ENCODE measurements around the gene HSPA9.

HSPA9 gene
- total RNA-seq = 362 to 543 reads per million in 2 donors

DNA sequence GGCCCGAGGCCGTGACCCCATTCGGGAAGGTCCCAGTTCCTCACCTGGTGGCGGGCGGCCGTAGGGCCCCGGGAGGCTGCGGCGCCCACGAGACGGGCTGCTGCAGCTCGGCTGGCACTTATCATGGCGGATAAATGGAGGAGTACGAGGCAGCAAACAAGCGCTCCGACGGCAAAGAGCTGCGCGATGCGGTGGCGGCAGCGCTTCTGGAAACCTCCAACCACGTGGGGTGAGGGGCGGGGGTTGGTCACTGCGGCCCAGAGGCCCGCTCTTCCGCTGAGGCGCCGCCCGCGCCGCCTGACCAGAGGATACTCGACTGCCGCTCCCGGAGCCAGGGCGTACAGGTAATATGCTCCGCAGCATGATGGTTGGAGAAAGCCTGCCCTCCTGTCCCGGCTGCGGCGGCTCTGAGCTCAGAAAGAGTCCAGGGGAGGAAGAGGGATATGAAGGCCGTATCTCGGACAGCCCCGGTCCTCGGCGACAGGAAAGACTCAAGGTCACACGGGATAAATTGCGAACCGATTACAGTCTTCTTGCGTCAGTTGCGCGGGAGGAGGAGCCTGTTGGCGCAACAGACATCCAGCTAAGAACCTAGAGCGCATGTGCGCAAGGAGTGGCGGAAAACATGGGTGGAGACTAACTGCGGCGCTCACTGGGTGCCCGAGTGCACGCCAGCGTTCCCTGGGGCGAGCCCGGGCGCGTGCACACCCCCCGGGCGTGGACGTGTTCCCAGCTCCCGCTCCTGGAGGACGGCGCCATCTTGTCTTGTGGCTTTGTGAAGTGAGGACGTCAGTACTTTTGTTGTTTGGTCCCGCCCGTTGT, at the start of gene HSPA9:
TSS of gene HSPA9 (minus strand) at position 208 of the 822 bp plus-strand sequence. CDS start at position 125, 83 bp downstream.
- DNase-seq = peak; percentile 90

DNA sequence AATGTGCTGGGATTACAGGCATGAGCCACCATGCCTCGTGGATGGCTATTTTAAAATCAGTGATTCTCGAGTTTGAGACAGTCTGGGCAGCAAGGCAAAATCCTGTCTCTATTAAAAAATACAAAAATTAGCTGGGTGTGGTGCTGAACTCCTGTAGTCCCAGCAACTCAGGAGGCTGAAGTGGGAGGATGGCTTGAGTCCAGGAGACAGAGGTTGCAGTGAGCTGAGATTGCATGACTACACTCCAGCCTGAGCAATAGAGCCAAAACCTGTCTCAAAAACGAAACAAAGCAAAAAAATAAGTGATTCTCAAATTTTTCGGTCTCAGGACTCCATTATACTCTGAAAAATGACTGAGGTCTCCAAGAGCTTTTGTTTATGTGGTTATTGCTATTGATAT, 47.9 kb upstream of the HSPA9 start:
- no peak for DNase-seq

DNA sequence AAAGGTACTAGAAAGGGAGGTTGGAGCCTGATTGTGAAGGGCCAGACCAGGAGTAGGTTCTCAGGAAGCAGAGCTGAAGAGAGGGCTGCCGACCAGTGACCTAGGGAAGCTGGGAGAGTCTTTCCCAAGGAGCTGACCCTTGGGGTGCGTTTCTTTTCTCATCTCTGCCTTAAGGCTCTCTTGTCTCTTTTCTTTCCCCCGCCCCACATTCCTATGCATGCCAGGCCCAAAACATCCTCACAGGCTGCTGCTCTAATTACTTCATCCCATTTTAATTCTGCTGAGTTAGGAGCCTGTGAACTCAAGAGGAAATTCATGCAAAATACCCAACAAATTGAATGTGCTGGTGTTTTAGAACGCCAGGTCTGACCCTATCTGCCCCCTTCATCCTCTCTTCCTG, 46.9 kb upstream of the HSPA9 start:
- DNase-seq = no peak

DNA sequence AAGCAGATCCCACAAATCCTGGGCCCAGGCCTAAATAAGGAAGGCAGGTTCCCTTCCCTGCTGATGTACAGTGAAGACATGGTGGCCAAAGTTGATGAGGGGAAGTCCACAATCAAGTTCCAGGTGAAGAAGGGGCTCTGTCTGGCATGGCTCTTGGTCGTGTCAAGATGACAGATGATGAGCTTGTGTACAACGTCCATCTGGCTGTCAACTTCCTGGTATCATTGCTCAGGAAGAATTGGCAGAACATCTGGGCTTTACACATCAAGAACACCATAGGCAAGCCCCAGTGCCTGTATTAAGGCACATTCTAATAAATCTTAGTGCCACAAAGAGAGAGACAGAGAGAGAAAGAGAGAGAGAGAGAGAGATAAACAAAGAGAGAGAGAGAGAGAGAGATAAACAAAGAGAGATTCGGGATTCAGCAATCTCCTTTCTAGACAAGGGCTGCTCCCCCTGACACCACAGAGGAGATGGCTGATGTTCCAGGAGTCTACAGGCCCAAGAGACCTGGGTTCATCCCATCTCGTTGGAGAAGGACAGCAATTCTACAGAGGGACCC, 45.5 kb upstream of the HSPA9 start:
- DNase-seq = no peak

DNA sequence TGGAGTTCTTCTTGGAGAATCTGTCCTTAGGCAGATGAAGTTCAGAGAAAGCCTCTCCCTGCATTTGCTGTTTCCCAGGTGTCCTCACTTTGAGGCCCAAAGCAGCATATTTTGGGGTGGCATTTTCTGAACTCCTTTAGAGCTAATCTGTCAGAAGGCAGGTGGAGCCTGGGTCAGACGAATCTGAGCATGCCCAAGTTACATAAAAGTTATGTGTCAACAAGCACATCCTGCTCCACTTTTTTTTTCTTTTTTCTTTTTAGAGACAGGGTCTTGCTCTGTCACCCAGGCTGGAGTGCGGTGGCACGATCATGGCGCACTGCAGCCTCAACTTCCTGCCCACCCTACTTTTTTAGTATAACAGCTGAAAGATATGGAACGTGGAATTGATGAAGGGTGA, 41.3 kb upstream of the HSPA9 start:
- DNase-seq = no peak

DNA sequence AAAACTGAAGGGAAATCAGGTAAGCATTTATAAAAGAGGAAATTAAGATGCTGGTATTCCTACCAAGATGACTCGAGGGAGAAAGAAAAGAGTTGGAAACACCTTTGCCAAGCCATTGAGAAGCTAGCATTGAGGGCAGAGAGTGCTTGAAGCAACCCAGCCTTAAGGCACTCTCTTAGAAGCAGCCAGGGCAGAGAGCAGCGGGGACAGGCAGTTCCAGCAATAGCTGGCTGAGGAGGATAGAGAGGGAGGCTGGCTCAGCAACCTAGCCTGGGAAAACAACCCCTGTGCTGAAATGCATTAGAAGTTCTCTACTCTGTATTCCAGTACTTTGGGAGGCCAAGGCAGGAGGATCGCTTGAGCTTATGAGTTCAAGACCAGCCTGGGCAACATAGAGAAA, 40.3 kb upstream of the HSPA9 start:
- DNase-seq = no peak

DNA sequence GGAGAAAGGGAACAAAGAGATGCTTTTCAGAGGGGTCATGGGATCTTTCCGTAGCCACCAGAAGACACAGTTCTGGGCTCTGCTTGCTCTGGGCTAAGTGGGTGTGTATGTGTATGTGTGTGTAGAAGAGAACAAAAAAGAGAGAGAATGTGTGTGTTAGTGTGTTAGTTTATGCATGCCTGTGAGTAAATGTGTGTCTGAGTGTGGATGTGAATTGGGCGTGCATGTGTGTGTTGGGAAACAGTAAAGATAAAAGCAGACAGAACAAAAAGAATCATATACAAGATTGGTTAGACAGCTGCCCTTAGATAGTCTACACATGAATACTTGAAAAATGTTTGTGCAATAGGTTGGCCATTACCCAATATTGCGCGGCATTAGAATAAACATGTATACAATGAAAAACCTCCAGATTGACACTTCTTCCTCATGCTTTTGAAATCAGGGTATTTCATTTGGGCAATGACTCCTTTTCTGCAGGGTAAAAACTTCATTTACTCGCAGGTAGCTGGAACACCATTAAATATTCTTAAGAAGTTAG, 36.5 kb upstream of the HSPA9 start:
- no peak for DNase-seq

DNA sequence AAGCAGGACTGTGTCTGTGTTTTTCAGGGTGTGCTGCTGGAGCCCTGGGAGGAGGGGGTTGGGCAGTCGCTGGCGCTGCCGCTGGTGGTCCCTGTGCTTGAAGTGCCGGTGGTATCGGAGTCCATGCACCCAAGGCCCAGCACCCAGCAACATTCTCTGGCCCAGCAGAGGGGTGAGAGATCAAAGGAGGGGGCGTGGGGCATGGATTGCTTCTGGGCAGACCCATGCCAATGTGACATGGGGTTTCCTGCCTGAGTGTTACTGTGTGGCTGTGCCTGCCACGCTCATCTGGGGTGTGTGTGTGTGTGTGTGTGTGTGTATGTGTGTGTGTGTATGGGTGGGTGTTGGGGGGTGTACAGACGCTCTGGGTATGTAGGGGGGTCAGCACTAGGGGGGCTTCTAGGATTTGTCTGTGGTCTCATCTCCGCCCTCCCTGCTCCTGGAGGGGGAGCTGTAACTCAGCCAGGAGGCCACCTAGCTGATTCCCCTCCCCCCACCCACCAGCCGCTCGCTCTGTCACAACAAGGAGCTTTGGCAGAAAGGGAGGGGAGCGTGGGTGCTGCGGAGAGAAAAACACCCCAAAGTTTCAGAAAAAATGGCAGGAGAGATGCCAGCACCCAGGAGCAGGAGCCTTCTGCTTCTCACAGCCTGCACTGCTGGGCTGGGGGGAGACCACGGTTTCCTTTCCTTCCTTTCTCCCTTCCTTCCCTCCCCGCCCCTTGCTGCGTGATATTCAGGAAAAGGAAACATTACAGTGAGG, 35.9 kb upstream of the HSPA9 start:
- no peak for DNase-seq

DNA sequence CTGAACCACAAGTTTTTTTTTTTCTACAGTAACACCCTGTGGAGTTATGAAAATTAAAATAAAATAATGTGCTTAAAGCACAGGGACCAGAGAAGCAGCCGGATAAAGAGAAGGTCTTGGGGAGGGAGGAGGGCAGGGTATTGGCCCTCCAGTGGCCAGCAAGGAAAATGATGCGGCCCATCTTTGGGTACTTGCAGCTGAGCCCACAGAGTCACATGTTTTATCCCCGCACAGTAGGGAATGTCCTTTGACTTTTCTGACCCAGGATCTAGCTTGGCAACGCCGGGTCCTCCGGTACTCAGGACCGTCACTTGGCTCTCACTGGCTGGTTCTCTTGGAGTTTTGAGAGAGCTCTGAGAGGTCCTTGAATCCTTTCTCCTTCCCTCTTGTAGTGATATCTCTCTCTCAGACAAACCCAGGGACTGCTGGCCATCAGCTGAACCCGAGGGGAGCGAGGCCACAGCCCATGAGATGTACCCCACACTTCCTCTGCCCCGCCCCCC, 35.3 kb upstream of the HSPA9 start:
- DNase-seq = no peak

DNA sequence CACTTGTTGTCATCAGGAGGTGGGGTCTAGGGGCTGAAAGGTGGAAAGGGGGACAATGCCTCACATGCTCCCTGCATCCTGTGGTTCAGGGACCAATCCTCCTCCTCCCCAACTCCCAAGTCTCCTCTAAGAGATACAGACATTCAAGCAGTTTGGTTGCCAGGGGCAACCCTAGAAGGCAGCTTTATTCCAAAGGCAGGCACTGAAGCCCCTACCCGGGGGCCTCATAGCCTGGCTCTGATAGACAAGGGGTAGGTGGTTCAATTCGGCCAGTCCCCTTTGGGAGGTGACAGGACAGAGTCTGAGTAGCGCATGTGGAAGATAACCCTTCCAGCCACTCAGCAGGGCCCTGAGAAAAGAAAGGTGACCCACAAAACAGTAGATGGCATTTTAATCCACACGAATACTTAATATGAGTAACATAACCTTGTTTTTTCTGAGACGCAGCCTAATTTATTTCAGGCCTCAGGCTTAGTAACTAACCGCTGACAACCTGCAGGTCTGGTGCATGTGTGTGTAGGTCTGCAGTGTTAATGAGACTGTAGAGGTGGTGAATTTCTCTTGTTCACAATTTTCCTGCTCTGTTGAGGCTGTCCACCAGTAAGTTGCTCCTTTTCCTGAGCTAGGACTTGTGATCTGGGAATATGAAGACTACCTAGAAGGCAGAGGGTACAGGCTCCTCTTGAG, 31.3 kb upstream of the HSPA9 start:
- DNase-seq = no peak

DNA sequence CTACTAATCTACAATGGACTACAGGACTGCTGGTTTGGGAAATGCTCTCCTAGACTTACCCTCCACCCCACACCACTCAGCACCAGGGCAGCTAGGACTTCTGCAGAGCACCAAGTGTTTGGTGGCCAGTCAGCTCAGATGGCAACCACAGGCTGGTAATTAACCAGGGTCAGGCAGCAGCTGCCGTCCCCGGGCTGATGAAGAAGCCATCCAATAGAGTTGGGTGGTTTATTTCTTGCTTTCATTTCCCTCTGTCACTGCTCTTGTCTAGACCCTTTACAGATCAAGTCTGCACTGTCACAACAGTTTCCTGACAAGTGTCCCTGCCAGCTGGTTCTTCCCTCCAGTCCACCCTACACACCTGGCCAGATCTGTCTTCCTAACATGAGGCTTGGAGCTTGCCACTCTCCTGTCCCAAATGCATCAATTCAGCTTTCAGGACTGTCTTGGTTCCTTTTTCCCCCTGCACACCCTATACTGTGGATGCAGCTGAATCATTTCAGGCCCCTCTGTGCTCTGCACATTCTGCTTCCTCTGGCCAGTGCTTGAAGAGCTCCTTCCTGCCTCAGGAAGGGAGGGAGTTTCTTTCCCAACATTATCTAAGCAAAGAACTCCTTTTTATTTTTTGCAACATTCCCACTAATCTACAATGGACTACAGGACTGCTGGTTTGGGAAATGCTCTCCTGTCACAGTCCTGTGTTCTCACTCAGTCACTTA, 30.2 kb upstream of the HSPA9 start:
- no peak for DNase-seq

DNA sequence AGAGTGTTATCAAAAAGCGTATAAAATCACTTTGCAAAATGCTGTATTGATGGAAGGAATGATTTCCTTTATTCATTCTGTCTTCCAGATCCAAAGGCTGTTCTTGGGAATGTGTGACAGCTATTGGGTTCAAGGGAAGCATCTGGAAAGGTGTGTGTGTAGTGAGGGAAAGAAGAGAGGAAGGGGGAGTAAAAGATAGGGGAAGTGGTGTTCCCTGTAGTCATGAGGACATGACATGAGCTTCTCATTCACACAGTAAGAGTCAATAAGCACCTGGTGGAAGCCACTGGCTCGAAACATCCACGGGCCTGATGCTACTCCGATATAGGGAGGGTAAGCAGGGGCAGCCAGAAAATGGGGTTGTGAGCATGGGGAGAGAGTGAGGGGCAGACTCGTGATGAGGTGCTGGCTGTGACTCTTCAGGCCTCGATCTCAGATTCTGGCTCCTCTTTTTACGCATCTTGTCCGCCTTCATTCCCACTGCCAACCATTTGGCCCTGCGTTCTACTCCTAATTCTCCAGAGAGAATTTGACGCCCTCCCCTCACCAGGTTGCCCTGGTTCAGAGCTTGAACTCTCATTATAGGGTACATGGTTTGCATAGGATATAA, 29.1 kb upstream of the HSPA9 start:
- DNase-seq = no peak

DNA sequence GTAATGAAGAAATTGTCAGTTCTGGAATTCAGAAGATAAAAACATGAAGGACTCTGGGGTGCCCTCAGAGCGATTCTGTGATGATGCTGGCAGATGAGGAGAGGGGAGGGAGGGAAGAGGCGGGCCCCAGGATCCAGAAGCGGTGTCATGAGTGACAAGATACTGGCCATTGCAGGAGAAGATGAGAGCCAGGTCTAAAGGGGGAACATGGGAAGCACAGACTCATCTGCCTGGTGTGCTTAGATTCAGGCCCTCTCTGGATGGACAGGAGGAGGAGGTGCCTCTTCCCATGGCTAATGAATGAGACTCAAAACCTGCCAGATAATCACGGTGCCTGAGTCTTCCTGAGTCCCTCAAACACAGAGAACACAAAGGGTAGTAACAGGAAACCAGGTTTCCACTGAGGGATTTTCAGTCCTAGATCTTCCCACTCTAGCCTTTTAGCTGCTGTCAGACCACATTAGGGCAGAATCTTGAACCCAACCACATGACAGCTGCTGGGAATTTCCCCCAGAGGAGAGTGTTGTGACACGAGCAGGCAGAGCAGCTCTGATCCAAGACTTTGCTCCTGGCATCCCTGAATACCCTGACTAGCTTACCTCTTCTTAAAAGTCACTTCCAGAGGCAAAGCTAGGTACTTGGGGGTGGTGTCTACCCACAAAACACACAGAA, 28.2 kb upstream of the HSPA9 start:
- no peak for DNase-seq

DNA sequence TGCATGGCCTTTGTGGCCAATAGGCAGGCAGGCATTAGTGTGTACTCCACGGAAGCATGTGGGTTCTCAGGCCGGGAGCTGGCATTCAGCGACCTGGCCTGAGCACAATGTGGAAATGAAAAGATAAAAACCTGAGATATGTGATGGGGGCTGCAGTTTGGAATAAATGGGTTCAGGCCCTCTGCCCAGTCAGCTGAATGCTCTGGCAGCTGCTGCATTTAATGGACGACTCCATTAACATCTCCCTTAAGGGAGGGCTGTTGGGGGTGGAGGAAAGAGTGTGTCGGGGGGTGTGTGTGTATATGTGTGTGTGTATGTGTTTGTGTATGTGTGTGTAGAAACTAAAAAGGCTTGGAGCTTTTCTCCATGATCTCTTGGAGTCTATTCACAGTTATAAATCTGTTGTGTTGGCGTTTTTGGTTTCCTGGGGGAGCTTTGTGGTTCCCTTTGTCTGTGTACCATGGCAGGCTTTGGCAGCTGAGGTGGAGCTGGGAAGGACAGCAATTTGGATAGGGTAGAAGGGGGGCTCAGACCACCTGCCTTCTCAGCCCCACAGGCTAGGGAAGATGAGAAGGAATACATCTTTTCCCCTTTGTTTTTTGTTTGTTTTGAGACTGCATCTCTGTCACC, 27.3 kb upstream of the HSPA9 start:
- DNase-seq = no peak

DNA sequence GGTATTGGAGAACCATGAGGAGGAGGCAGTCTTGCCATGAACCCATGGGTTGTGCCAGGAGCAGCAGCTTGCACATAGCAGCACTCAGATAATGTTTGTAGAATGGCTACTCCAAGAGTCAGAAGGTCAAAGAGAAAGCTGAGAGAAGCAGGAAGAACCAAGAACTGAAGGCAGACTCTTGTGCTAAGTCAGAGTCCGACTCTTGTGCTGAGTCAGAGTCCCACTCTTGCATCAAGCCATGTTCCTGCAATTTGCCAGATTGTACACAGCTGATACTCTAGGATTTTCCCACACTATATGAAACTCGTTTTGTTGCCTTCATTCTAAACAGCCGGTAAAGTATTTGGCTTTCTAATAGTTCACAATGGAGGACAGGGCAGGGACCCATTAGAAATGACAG, 26.2 kb upstream of the HSPA9 start:
- no peak for DNase-seq

DNA sequence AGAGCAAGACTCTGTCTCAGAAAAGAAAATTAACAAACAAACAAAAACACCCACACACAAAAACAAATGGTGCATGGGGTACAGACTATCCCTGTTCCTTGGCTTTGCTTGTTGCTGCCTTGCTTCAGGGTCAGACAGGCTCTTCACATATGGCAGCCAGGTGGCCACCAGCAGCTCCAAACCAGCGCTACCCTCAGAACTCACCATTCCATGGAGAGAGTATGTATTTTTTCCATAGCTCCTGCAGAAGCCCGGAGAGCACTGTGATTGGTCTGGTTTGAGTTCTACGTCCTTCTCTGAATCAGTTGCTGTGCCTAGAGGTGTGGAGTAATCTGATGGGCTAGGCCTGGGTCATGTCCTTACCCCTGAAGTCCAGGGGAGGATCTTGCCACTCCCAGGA, 25.2 kb upstream of the HSPA9 start:
- no peak for DNase-seq

DNA sequence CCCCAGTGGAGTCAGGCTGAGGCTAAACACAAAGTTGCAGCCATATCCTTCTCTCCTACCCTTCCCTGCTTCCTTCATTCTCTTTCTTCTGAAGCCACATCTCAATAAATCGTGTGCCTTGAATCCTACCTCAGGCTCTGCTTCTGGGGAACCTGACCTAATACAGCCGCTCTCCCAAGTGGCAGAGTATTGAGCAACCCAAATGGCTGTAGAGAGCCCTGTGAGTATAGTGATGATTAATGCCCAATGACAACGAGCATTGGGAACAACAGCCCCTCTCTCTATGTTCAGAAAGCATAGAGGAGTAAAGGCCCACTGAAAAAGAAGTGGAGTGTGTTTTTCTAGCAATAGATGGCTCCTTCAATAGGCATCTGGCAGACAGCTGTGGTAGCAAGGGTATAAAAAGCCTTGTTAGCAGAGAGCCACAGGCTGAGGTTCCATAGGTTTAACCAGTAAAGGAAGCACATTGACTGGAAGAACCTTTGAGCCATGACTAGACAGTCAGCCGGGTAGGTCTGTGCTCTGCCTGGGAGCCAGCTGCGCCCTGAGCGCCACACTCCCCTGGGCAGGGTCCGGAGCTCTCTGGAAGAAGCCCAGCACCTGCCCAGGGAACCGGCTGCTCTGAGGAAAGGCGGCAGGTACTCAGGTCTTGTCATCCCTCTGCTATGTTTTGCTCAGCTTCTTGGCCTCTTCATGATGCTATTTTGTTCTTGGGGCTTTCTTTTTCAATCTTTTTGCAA, 22.6 kb upstream of the HSPA9 start:
- DNase-seq = no peak

DNA sequence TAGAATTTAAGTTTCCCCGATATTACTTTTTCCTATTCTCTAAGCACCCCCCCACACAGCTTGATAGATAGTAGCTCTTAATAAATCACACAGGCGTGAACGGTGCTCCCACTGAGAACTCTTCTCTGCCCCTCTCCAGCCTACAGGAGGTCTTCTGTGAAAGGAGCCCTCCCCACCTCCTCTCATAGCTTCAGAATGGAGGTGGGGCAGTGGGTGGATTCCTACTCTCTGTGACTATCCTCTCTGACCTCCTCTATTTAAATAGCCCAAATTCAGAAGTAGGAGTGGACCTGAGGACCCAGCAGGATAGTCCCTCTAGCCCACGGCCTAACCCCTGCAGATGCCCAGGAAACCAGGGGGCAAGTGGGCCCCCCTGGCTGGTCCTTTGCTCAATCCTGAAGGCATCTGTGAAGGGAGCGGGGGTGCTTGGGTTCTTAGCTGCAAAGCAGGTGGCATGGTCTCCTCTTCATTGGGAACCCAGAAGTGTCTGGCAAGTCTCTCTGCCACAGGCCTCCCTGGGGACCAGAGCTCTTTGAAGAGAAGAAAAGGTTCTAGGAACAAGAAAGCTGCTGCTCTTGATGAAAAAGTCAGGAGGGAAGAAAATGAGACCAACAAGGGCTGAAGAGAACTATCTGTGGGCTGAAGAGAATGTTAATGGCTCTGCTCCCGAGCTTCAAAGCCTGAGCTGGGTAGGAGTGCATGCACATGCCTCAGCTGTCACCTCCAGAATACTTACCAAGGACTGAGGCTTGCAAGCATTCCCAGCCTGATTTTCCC, 21.1 kb upstream of the HSPA9 start:
- DNase-seq = no peak
